WERI-Rb-1 (cell line): ENCODE results near the gene CACNA1D.

Experiments
- DNase-seq: peaks from one replicate; pipeline ENCODE4 v3.0.0-alpha.2; 2020
- H3K27ac ChIP-seq: fragments of 250-450 bp; sonication (Bioruptor Pico); 2 replicates; pipeline ENCODE4 v1.5.1; 2020; ENCODE audit warnings: mild to moderate bottlenecking, moderate library complexity
- H3K27me3 ChIP-seq: fragments of 250-450 bp; sonication (Bioruptor Pico); 2 replicates; pipeline ENCODE4 v1.5.1; 2021; ENCODE audit warnings: mild to moderate bottlenecking, low read depth, moderate library complexity; ENCODE audit not compliant: insufficient read depth, severe bottlenecking
- H3K36me3 ChIP-seq: fragments of 250-450 bp; sonication (Bioruptor Pico); 2 replicates; pipeline ENCODE4 v1.5.1; 2020; ENCODE audit warnings: mild to moderate bottlenecking, moderate library complexity
- H3K4me3 ChIP-seq: 2 replicates; pipeline ENCODE4 v1.5.1; 2011; ENCODE audit warnings: low read depth, mild to moderate bottlenecking, control low read depth, low read length
- H3K9me3 ChIP-seq: fragments of 250-450 bp; sonication (Bioruptor Pico); 2 replicates; pipeline ENCODE4 v1.5.1; 2021; ENCODE audit warnings: mild to moderate bottlenecking, moderate library complexity; ENCODE audit not compliant: severe bottlenecking
- CTCF ChIP-seq: IDR thresholded peaks from 2 replicates; pipeline ENCODE4 v1.5.1; 2011; ENCODE audit warnings: low read depth, mild to moderate bottlenecking, control low read depth, inconsistent platforms, low read length

The CACNA1D gene

GRCh38 chr3:53809764-53810400 lies 315.5 kb downstream of the CACNA1D start:
- H3K27me3 ChIP-seq: no peaks in the 10 kb centered on the region
- no peak for DNase-seq
- no peak overlapping the region for H3K27ac ChIP-seq
- no peaks in the 10 kb centered on the region for H3K36me3 ChIP-seq
- H3K9me3 ChIP-seq: no peaks in the 10 kb centered on the region
- no peak for TF ChIP-seq CTCF
- no peak overlapping the region for H3K4me3 ChIP-seq

GRCh38 chr3:53811143-53811927 lies 316.9 kb downstream of the CACNA1D start:
- H3K9me3 ChIP-seq: no peaks in the 10 kb centered on the region
- H3K27me3 ChIP-seq: no peaks in the 10 kb centered on the region
- DNase-seq: no peak

GRCh38 chr3:53812434-53812833 lies 318.0 kb downstream of the CACNA1D start:
- Histone ChIP-seq H3K27ac (no peak overlapping the region), H3K9me3 (no peaks in the 10 kb centered on the region), H3K27me3 (no peaks in the 10 kb centered on the region), H3K4me3 (no peak overlapping the region), H3K36me3 (no peaks in the 10 kb centered on the region)
- no peak for DNase-seq
- peak; percentile 34; the same call in 1 of the 2 replicates for TF ChIP-seq CTCF

More at GRCh38 chr3:53811143-53811927, 316.9 kb downstream of the CACNA1D start:
- TF ChIP-seq CTCF: no peak
- Histone ChIP-seq H3K36me3 (no peaks in the 10 kb centered on the region), H3K27ac (no peak overlapping the region), H3K4me3 (no peak overlapping the region)

- H3K9me3 ChIP-seq: no peaks in the 10 kb centered on the region
- no peak for DNase-seq
- no peak overlapping the region for H3K4me3 ChIP-seq
- no peak overlapping the region for H3K27ac ChIP-seq
- H3K36me3 ChIP-seq: no peaks in the 10 kb centered on the region
- TF ChIP-seq CTCF: no peak
- H3K27me3 ChIP-seq: no peaks in the 10 kb centered on the region
These were observed 318.8 kb downstream of the CACNA1D start for GRCh38 chr3:53813229-53813628.

GRCh38 chr3:53813876-53814275 lies 319.5 kb downstream of the CACNA1D start:
- Histone ChIP-seq H3K27ac (no peak overlapping the region), H3K4me3 (no peak overlapping the region), H3K36me3 (no peaks in the 10 kb centered on the region), H3K27me3 (no peaks in the 10 kb centered on the region), H3K9me3 (no peaks in the 10 kb centered on the region)
- DNase-seq: no peak
- no peak for TF ChIP-seq CTCF
